Activated naive CD4-positive, alpha-beta T cell treated with anti-CD3 and anti-CD28 coated beads, Interleukin-2, amount 10 ng/mL, durations not matched to agents 7 days and 5 days (primary cell): ENCODE results near the gene HBB.

Experiments
- CTCF ChIA-PET: fragments of 350-600 bp; sonication (Branson Sonifier 250); formaldehyde crosslinking; loops from one replicate; lab custom pipeline; 2021; ENCODE audit warnings: antibody characterized with exemption; lab: Charles Lee
- DNase-seq: peaks from one replicate; pipeline ENCODE4 v3.0.0-alpha.2; 2020
- H3K27ac Mint-ChIP-seq: one replicate; pipeline ENCODE4 v1.8.0; 2021; ENCODE audit warnings: mild to moderate bottlenecking, moderate library complexity, mixed read lengths
- H3K27me3 Mint-ChIP-seq: one replicate; pipeline ENCODE4 v1.8.0; 2021; ENCODE audit warnings: mild to moderate bottlenecking, mixed read lengths
- H3K36me3 Mint-ChIP-seq: one replicate; pipeline ENCODE4 v1.8.0; 2021; ENCODE audit warnings: mixed read lengths
- H3K4me1 Mint-ChIP-seq: one replicate; pipeline ENCODE4 v1.8.0; 2021; ENCODE audit warnings: mixed read lengths
- H3K4me3 Mint-ChIP-seq: one replicate; pipeline ENCODE4 v1.8.0; 2021; ENCODE audit warnings: mild to moderate bottlenecking, moderate library complexity, mixed read lengths
- H3K9me3 Mint-ChIP-seq: one replicate; pipeline ENCODE4 v1.8.0; 2021; ENCODE audit warnings: mixed read lengths

HBB gene

DNA sequence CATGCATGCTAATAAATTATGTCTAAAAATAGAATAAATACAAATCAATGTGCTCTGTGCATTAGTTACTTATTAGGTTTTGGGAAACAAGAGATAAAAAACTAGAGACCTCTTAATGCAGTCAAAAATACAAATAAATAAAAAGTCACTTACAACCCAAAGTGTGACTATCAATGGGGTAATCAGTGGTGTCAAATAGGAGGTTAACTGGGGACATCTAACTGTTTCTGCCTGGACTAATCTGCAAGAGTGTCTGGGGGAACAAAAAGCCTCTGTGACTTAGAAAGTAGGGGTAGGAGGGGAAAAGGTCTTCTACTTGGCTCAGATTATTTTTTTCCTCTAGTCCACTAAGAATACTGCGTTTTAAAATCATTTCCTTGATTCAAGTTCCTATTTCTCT, 810 bp upstream of the HBB start:
- no peaks in the 10 kb centered on the region for H3K9me3 Mint-ChIP-seq
- H3K27me3 Mint-ChIP-seq: no peaks in the 10 kb centered on the region
- no peak overlapping the region for H3K27ac Mint-ChIP-seq
- H3K4me1 Mint-ChIP-seq: no peaks in the 10 kb centered on the region
- H3K4me3 Mint-ChIP-seq: no peak overlapping the region
- H3K36me3 Mint-ChIP-seq: no peaks in the 10 kb centered on the region
- CTCF ChIA-PET: no interaction called here
- DNase-seq: no peak

DNA sequence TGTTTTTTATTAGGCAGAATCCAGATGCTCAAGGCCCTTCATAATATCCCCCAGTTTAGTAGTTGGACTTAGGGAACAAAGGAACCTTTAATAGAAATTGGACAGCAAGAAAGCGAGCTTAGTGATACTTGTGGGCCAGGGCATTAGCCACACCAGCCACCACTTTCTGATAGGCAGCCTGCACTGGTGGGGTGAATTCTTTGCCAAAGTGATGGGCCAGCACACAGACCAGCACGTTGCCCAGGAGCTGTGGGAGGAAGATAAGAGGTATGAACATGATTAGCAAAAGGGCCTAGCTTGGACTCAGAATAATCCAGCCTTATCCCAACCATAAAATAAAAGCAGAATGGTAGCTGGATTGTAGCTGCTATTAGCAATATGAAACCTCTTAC, 1.4 kb downstream of the HBB start:
- DNase-seq: no peak
- CTCF ChIA-PET: no interaction called here

DNA sequence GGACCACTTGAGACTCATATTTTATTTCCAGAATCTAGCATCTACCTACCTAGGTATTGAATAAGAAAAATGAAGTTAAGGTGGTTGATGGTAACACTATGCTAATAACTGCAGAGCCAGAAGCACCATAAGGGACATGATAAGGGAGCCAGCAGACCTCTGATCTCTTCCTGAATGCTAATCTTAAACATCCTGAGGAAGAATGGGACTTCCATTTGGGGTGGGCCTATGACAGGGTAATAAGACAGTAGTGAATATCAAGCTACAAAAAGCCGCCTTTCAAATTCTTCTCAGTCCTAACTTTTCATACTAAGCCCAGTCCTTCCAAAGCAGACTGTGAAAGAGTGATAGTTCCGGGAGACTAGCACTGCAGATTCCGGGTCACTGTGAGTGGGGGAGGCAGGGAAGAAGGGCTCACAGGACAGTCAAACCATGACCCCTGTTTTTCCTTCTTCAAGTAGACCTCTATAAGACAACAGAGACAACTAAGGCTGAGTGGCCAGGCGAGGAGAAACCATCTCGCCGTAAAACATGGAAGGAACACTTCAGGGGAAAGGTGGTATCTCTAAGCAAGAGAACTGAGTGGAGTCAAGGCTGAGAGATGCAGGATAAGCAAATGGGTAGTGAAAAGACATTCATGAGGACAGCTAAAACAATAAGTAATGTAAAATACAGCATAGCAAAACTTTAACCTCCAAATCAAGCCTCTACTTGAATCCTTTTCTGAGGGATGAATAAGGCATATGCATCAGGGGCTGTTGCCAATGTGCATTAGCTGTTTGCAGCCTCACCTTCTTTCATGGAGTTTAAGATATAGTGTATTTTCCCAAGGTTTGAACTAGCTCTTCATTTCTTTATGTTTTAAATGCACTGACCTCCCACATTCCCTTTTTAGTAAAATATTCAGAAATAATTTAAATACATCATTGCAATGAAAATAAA, 2.1 kb downstream of the HBB start:
- Mint-ChIP-seq H3K4me1 (no peaks in the 10 kb centered on the region), H3K27ac (no peak overlapping the region), H3K4me3 (no peak overlapping the region), H3K36me3 (no peaks in the 10 kb centered on the region), H3K27me3 (no peaks in the 10 kb centered on the region), H3K9me3 (no peaks in the 10 kb centered on the region)
- DNase-seq: no peak
- CTCF ChIA-PET: no interaction called here

More for the DNA sequence above, 1.4 kb downstream of the HBB start:
- Mint-ChIP-seq H3K9me3 (no peaks in the 10 kb centered on the region), H3K4me3 (no peak overlapping the region), H3K27ac (no peak overlapping the region), H3K4me1 (no peaks in the 10 kb centered on the region), H3K27me3 (no peaks in the 10 kb centered on the region), H3K36me3 (no peaks in the 10 kb centered on the region)

DNA sequence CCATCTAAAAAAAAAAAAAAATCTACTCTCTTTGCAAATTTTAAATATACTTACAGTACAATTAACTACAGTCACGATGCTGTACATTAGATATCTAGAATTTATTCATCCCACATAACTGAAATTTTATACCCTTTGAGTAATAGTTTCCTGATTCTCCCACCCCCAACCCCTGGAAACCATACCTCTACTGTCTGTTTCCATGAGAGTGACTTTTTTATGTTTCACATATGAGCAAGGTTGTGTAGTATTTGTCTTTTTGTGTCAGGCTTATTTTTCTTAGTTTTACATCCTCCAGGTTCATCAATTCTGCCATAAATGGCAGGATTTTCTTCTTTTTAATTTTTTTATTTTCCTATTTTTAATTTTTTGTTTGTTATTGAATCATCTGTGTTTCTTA, 3.2 kb downstream of the HBB start:
- H3K27me3 Mint-ChIP-seq: no peaks in the 10 kb centered on the region
- H3K36me3 Mint-ChIP-seq: no peaks in the 10 kb centered on the region
- DNase-seq: no peak
- no peaks in the 10 kb centered on the region for H3K9me3 Mint-ChIP-seq
- H3K4me1 Mint-ChIP-seq: no peaks in the 10 kb centered on the region
- H3K4me3 Mint-ChIP-seq: no peak overlapping the region
- CTCF ChIA-PET: no interaction called here
- H3K27ac Mint-ChIP-seq: no peak overlapping the region

DNA sequence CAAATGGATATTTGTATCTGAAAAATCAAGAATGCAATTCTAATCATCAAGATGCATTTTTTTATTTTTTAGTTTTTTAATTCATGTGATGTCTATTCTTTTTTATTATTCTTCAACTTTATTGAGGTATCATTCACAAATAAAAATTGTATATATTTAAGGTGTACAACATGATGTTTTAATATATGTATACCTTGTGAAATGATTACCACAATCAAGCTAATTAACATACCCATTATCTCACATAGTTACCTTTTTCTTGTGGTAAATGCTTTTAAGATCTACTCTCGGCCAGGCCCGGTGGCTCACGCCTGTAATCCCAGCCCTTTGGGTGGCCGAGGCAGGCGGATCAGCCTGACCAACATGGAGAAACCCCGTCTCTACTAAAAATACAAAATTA, 3.7 kb downstream of the HBB start:
- DNase-seq: no peak
- Mint-ChIP-seq H3K27ac (no peak overlapping the region), H3K4me3 (no peak overlapping the region), H3K9me3 (no peaks in the 10 kb centered on the region), H3K27me3 (no peaks in the 10 kb centered on the region), H3K4me1 (no peaks in the 10 kb centered on the region), H3K36me3 (no peaks in the 10 kb centered on the region)
- CTCF ChIA-PET: no interaction called here

DNA sequence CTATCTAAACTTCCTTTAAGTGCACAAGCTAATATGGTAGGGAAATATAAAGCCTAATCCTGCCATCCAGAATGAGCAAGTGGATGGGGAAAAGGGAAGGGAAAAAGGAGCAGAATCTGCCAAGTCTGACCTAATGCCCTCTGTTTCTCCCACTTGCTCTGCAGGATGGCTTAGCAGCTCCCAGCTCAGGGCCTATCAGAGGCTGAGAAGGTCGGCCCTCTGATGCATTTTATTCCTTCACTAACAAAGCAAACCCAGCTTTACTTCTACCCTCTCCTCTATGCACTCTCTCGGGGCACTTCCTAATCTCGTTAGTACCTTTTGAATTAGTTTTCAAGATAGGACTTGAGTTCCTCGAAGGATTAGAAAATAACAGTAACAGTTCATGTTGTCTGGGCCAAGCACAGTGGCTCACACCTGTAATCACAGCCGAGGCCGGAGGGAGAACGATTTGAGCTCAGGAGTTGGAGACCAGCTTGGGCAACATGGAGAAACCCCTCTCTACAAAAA, 16.4 kb downstream of the HBB start:
- no peaks in the 10 kb centered on the region for H3K9me3 Mint-ChIP-seq
- no peak overlapping the region for H3K4me3 Mint-ChIP-seq
- CTCF ChIA-PET: no interaction called here
- H3K4me1 Mint-ChIP-seq: no peaks in the 10 kb centered on the region
- no peak for DNase-seq
- no peak overlapping the region for H3K27ac Mint-ChIP-seq
- no peaks in the 10 kb centered on the region for H3K36me3 Mint-ChIP-seq
- H3K27me3 Mint-ChIP-seq: no peaks in the 10 kb centered on the region

DNA sequence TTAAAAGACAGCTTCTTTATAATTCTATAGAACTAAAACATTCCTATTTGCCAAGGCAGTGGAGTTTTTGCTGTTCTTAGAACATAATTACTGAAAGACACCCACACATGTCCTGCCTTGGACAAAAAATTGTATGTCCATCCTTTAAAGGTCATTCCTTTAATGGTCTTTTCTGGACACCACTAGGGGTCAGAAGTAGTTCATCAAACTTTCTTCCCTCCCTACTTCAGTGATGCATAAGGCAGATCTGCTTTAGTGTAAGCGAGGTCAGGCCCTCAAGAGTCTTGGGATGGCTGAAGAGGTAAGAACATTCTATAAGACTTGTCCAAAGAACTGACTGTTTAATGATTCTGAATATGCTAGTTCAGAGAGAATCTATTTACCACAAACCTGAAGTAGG, 22.1 kb downstream of the HBB start:
- no peak overlapping the region for H3K4me3 Mint-ChIP-seq
- no peak for DNase-seq
- H3K27ac Mint-ChIP-seq: no peak overlapping the region
- no peaks in the 10 kb centered on the region for H3K36me3 Mint-ChIP-seq
- CTCF ChIA-PET: no interaction called here
- no peaks in the 10 kb centered on the region for H3K27me3 Mint-ChIP-seq
- no peaks in the 10 kb centered on the region for H3K4me1 Mint-ChIP-seq
- no peaks in the 10 kb centered on the region for H3K9me3 Mint-ChIP-seq

DNA sequence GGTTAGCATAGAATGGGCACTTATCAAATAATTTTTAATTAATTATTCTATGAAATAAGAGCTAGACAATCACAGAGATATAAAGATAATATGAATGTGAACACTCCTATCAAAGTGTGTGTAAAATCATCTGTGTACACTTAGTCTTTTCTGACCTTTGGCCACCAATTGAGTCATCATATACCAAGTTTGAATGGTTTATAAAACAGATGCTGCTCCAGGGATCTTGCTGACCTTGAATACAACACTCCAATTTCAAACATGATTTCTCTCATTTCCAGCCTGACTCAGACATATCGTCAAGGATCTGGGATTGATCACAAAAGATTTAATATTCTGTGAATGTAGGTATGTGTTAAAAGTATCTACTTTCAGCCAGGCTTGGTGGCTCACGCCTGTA, 23.5 kb downstream of the HBB start:
- H3K27ac Mint-ChIP-seq: no peak overlapping the region
- no peak for DNase-seq
- H3K4me1 Mint-ChIP-seq: no peaks in the 10 kb centered on the region
- CTCF ChIA-PET: no interaction called here
- H3K9me3 Mint-ChIP-seq: no peaks in the 10 kb centered on the region
- H3K36me3 Mint-ChIP-seq: no peaks in the 10 kb centered on the region
- H3K27me3 Mint-ChIP-seq: no peaks in the 10 kb centered on the region
- H3K4me3 Mint-ChIP-seq: no peak overlapping the region

DNA sequence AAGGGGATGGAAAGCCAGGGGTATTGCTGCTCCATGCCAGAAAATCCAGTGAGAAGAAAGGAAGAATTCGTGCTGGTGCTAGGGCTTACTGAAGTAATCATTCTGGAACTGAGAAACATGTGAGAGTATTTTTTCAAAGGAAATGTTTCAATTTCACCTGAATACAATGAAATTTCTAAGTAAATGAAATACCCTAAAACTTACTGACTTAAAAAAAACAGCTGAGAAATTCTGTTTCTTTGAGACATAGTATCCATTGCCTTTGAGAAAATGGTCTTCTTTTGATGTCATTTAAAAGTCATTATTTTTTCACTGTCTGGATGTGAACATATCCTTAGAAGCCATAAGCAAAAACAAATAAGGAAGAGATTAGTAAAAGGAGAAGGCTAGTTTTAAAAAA, 26.3 kb downstream of the HBB start, which contains the start of gene OR51V1:
TSS of gene OR51V1 (minus strand) at position 101 of the 400 bp plus-strand sequence. CDS start at position 101, 0 bp downstream.
- H3K4me1 Mint-ChIP-seq: no peaks in the 10 kb centered on the region

DNA sequence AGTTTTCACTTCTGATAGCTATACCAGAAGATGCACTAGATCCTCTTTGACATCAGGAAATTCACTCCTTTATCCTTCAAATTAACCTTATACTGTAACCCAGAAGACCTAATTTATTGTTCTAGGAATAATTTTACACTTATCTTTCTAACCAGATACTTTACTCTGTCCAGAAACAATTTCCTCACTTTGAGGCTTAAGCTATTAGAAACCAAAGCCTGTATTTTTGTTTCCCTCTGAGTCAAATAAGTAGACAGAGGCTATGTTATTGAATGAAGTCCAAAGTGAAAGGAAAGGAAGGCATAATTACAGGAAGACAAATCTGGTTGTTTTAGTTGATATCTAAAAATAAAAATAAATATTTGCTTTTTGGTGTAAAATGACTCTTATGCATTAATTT, 28.6 kb downstream of the HBB start:
- Mint-ChIP-seq H3K36me3 (no peaks in the 10 kb centered on the region), H3K27ac (no peak overlapping the region), H3K4me3 (no peak overlapping the region), H3K4me1 (no peaks in the 10 kb centered on the region), H3K9me3 (no peaks in the 10 kb centered on the region), H3K27me3 (no peaks in the 10 kb centered on the region)
- CTCF ChIA-PET: no interaction called here
- DNase-seq: no peak

More for the DNA sequence above, 26.3 kb downstream of the HBB start, which contains the start of gene OR51V1:
- CTCF ChIA-PET: no interaction called here
- Mint-ChIP-seq H3K27me3 (no peaks in the 10 kb centered on the region), H3K27ac (no peak within 1 kb of the TSS), H3K9me3 (no peaks in the 10 kb centered on the region), H3K36me3 (no peaks in the 10 kb centered on the region), H3K4me3 (no peak within 1 kb of the TSS)
- no peak for DNase-seq

DNA sequence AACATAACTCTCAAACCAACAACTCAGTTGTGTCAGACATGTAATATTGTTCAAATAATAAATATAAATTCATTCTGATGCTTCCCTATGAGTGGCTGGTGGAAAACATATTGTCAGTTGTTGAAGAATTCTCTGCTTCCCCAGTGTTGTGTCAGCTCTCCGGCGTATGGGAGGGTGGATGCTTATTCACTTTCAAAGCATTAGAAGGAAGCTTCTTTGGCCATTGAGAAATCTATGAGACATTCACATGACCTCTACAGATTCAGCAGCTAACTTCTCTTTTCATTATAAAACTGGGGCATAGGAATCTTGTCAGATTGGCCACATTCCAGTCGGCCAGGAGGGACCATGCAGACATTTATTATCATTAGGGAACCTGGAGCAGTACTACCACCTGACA, 29.3 kb downstream of the HBB start:
- Mint-ChIP-seq H3K27ac (no peak overlapping the region), H3K4me1 (no peaks in the 10 kb centered on the region), H3K36me3 (no peaks in the 10 kb centered on the region), H3K9me3 (no peaks in the 10 kb centered on the region), H3K4me3 (no peak overlapping the region), H3K27me3 (no peaks in the 10 kb centered on the region)
- DNase-seq: no peak
- CTCF ChIA-PET: no interaction called here

DNA sequence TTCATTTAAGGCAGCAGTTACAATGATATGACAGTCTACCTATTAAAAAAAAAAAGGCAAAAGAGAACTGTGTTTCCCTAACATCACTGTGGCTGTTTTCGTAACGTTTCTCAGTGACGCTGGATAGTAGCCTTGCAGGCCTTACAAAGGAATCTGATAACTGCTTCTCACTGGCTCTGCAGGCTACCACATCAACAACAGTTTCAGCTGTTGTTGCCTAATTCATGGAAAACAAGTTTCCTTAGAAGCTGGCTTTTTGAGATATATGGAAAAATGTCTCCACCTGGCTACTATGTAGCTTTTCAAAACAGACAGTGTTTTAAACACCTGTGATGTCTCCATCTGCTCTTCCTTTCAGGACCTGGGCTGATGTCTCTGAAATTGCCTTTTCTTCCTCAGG, 30.1 kb downstream of the HBB start:
- H3K27ac Mint-ChIP-seq: no peak overlapping the region
- no peaks in the 10 kb centered on the region for H3K27me3 Mint-ChIP-seq
- H3K9me3 Mint-ChIP-seq: no peaks in the 10 kb centered on the region
- H3K4me1 Mint-ChIP-seq: no peaks in the 10 kb centered on the region
- DNase-seq: no peak
- CTCF ChIA-PET: no interaction called here
- no peak overlapping the region for H3K4me3 Mint-ChIP-seq
- no peaks in the 10 kb centered on the region for H3K36me3 Mint-ChIP-seq

DNA sequence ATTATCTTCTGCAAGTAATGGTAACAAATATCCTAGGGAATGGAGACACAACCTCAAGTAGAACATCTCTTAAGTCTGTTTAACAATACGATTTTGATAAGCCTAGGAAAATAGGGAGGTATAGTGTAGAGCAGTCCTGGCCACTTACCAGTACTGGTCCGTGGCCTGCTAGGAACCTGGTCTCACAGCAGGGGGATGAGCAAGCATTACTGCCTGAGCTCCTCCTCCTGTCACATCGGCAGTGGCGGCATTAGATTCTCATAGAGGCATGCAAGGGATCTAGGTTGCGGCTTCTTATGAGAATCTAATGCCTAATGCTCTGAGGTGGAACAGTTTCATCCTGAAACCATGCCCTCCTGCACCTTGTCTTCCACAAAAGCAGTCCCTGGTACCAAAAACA, 30.8 kb downstream of the HBB start:
- CTCF ChIA-PET: no interaction called here

DNA sequence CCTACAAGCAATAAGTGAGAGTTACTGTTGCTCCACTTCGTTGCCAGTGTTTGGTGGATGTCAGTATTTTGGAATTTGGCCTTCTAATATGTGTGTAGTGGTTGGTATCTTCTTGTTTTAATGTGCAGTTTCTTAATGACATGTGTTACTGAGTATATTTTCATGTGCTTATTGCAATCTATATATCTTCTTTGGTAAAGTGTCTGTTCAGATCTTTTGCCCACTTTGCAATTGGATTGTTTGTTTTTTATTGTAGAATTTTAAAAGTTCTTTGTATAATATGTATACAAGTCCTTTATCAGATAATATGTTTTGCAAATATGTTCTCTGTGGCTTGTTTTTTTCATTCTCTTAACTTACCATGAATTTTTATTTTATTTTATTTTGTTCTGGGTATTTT, 34.1 kb downstream of the HBB start:
- no peak overlapping the region for H3K4me3 Mint-ChIP-seq
- H3K36me3 Mint-ChIP-seq: no peaks in the 10 kb centered on the region
- DNase-seq: no peak

More for the DNA sequence above, 30.8 kb downstream of the HBB start:
- no peak for DNase-seq
- Mint-ChIP-seq H3K36me3 (no peaks in the 10 kb centered on the region), H3K4me1 (no peaks in the 10 kb centered on the region), H3K27ac (no peak overlapping the region), H3K9me3 (no peaks in the 10 kb centered on the region), H3K27me3 (no peaks in the 10 kb centered on the region), H3K4me3 (no peak overlapping the region)

DNA sequence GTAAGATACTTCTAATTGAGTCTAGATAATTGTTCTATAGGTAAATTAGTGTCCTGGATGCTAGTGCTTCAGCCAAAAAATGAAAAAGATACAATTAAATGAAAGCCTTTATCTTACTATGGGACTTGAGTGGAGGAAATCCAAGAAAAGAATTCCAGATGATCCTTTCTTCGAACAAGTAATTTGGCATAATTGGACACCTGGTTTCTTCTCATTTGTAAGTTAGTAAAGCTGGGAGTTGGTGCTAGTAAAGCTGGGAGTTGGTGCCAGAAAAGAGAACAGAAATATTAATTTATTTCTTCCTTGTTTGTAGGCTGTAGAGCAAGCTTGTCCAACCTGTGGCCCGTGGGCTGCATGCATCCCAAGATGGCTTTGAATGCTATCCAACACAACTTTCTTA, 38.7 kb downstream of the HBB start:
- Mint-ChIP-seq H3K27ac (no peak overlapping the region), H3K4me1 (no peaks in the 10 kb centered on the region), H3K36me3 (no peaks in the 10 kb centered on the region), H3K9me3 (no peaks in the 10 kb centered on the region), H3K4me3 (no peak overlapping the region), H3K27me3 (no peaks in the 10 kb centered on the region)
- CTCF ChIA-PET: no interaction called here
- DNase-seq: no peak

More for the DNA sequence above, 34.1 kb downstream of the HBB start:
- H3K4me1 Mint-ChIP-seq: no peaks in the 10 kb centered on the region
- no peaks in the 10 kb centered on the region for H3K9me3 Mint-ChIP-seq
- H3K27me3 Mint-ChIP-seq: no peaks in the 10 kb centered on the region
- no peak overlapping the region for H3K27ac Mint-ChIP-seq
- CTCF ChIA-PET: no interaction called here
